HT1080 (cell line): ENCODE measurements around the gene STK4. TPM values are rescaled to one million over a fixed set of nuclear protein-coding genes. Genes with fewer than 3 reads are reported as not detected.
A peak's percentile ranks its signal among the peaks of the same experiment; 100 is the strongest.
"Not testable (repeated sequence)": the region's sequence is repeated elsewhere in the genome, so short reads cannot be mapped to it uniquely, and the experiment has no call there.

ENCODE experiments used
- DNase-seq: peaks from one replicate; pipeline ENCODE4 v3.0.0-alpha.2; 2015; ENCODE audit warnings: low read depth
- total RNA-seq: library from RNA; depleted of rRNA; stranded (reverse); fragments of >200 nt; shearing (Covaris generic); gene quantifications from 2 replicates; pipeline ENCODE4 v1.2.3, GENCODE V29; 2014

The STK4 gene
- total RNA-seq, 1 experiment from 2014 or later: 25.8 TPM

DNA sequence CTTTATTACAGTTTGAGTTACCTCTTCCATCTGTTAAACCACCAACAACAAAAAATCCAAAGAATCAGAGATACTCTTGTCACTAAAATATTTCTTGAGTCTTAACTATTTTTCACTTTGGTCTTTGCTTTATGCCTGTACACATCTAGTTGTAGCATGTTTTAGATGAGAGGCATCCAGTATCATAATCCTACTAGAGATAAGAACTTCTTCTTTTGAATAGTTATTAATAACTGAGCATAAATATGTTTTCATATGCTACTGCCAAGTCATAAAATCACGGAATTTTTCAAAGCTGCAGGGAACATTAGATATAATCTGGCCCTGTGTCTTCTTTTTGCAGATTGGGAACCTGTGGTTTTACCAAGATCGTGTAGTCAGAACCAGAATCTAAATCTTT is 55.3 kb downstream of the STK4 start:
- no peak for DNase-seq

DNA sequence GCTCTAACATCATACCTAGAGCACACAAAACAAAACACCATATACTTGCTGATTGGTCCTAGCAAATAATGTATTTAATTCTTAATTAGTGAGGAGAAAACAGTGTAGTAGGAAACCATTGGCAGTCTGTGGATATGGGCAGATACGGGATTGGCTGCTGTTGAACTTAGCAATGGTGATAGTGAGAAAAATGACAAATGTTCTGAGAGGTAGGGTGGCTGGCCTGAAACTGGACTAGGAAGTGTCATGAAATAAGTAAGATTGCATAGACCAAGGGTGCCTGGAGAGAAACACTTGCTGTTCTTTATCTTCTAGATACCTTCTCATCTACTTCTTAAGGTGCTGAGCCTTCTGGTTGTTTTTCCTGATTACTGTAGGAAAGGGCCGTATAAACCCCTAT is 56.8 kb downstream of the STK4 start:
- DNase-seq: not testable (repeated sequence)

DNA sequence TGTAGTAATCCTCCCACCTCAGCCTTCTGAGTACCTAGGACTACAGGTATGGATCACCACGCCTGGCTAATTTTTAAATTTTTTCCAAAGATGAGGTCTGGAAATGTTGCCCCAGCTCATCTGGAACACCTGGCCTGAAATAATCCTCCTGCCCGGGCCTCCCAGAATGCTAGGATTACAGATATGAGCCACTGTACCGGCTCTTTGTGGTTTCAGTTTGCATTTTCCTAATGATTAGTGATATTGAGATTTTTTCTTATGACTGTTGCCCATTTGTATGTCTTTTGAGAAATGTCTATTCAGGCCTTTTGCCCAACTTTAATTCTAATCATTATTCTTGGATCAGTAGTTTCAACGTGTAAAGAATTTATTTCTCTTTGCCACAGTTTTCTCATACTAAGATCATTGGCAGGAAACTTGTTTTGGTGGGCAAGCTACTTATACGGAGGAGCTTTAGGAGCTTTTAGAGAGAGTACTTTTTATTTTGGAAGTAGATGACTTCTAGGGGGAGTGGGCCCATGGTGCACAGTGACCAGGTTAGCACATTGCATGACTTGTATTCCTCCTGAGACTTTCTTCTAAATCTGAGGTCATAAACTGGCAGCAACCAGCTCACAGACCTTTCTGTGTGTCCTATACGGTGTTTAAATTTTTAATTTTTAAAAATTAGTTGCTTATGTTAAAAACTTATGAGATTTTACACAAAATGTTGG is 62.3 kb downstream of the STK4 start:
- no peak for DNase-seq

DNA sequence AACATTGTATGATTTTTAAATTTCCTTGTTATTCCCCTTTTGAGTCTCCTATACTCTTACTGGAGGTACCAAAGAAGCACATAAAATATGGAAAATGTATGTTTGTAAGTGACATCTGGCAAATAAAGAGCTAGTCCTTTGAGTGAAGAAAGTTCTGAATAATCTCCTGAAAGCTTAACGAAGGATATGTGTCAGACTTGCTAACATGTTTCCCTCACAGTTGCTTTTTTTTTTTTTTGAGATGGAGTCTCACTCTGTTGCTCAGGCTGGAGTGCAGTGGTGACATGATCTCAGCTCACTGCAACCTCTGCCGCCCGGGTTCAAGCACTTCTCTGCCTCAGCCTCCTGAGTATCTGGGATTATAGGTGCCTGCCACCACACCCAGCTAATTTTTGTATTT is 63.6 kb downstream of the STK4 start:
- no peak for DNase-seq

DNA sequence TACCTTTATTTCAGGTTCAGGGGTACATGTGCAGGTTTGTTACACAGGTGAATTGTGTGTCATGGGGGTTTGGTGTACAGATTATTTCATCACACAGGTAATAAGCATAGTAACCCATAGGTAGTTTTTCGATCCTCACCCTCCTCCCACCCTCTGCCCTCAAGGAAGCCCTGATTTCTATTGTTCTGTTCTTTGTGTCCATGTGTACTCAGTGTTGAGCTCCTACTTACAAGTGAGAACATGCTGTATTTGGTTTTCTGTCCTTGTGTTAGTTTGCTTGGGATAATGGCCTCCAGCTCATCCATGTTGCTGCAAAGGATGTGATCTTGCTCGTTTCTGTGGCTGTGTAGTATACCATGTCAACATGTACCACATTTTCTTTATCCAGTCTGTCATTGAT is 66.0 kb downstream of the STK4 start:
- no peak for DNase-seq

DNA sequence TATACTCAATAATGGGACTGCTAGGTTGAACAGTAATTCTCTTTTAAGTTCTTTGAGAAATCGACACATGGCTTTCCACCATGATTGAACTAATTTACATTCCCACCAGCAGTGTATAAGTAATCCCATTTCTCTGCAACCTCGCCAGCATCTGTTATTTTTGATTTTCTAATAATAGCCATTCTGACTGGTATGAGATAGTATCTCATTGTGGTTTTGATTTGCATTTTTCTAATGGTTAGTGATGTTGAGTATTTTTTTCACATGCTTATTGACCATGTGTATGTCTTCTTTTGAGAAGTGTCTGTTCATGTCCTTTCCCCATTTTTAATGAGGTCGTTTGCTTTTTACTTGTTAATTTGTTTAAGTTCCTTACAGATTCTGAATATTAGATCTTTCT is 66.5 kb downstream of the STK4 start:
- DNase-seq: no peak

DNA sequence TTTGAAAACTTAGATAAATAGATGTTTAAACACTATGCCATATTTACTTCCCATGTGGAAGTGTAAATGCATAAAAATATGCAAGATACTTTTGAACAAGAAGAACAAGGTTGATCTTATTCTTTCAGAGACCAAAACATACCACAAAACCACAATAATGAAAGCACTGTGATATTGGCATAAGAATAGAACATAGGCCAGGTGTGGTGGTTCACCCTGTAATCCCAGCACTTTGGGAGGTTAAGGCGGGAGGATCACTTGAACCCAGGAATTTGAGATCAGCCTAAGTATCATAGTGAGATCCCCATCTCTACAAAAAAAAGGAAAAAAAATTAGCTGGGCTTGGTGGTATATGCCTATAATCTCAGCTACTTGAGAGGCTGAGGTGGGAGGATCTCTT is 68.1 kb downstream of the STK4 start:
- no peak for DNase-seq

DNA sequence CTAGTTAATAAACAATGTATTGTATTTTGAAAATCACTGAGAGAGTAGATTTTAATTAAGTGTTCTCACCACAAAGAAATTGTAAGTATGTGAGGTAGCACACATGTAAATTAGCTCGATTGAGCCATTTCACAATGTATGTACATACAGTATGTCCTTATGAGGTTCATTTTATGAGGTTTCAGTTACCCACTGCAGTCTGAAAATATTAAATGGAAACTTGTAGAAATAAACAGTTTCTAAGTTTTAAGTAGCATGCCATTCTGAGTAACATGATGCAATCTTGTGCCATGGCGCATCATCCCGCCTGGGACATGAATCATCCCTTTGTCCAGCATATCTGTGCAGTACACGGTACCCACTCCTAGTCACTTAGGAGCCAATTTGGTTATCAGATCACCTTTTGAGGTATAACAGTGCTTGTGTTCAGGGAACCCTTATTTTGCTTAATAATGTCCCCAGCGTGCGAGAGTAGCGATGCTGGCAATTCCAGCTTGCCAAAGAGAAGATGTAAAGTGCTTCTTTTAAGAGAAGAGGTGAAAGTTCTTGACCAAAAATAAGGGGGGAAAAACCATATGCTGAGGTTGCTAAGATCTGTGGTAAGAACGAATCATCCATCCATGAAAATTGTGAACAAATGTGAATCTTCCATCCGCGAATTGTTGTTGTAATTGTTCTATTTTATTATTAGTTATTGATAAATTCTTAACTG is 69.9 kb downstream of the STK4 start:
- peak; percentile 64 for DNase-seq

DNA sequence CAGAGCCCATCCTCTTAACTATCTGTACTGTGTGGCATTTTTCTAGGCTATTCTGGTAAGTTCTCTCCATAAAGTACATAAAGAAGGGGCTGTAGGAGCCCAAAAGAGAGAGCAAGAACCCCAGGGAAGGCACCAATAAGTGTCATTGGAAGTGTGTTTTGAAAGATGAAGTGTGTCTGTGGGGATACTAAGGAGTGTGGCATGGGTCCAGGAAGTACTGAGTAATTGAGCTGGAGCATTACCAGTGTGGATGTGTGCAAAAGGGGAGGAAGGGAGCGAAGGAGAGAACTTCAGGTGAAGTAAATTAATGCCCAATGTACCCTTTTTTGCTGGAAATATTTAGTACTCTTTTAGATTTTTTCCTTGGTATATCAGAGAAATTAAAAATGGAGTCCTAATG is 70.7 kb downstream of the STK4 start:
- peak; percentile 37 for DNase-seq

DNA sequence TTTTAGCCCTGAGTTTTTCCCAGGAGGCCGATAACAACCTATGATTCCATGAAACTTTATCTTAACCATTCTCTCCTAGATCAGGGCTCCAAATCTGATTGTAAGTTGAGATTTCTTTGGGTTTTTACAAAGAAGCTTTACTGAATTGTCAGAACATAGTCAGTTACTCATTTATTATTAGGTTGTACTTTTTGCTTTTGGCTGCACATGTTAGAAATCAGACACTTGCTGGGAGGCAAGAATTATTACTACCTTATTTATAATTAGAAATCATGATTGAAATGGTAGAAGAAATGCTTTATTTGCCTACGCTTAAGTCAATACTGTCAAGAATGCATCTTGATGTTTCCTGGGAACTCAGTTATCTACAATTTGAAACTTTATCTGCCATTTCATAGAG is 71.3 kb downstream of the STK4 start:
- no peak for DNase-seq

DNA sequence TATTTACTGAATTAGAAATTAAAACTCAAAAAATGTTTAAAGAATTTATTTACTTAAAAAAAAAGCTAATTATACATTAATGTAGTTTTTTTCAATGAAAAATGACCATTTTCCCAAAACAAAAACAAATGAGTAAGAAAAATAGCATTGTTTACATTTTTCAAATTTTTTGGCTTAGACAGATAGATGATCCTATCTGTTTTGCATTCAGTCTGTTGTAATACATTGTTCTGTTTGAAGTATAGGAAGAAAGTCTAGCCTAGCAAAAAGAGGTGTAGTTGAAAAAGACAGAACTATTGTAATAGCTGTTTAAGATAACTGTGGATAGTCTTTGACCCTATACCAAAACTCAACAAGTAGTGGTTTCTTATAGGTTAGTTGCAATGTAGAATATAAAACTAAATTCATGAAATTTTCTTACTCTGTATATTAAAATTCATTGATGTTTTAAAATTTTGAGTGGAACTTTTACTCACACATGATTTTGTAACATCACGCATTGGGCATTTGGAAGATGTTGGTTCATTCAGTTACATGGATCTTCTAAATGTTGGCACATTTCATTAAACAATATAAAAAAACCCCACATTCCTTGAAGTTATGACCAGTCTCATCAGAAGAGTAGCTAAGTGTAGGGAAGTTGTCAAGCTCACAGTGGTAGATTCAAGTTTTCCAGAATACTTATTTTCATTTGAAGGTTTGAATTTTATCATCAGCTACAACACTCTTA is 72.6 kb downstream of the STK4 start:
- no peak for DNase-seq

DNA sequence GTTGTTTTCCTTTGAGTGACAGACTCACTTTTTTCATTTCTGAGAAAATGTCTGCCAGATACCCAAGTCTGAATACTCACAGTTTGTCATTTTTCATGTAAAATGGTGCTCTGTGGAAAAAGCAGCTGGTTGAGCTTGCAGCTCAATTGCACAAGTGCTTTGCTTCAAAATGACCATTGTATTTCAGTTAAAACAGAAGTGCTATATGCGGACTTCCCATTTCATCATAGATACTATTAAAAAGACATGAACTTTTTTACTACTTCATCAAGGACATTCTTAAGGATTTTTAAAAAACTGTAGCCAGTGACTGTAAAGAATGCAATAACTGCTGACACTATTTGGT is 73.1 kb downstream of the STK4 start:
- no peak for DNase-seq

DNA sequence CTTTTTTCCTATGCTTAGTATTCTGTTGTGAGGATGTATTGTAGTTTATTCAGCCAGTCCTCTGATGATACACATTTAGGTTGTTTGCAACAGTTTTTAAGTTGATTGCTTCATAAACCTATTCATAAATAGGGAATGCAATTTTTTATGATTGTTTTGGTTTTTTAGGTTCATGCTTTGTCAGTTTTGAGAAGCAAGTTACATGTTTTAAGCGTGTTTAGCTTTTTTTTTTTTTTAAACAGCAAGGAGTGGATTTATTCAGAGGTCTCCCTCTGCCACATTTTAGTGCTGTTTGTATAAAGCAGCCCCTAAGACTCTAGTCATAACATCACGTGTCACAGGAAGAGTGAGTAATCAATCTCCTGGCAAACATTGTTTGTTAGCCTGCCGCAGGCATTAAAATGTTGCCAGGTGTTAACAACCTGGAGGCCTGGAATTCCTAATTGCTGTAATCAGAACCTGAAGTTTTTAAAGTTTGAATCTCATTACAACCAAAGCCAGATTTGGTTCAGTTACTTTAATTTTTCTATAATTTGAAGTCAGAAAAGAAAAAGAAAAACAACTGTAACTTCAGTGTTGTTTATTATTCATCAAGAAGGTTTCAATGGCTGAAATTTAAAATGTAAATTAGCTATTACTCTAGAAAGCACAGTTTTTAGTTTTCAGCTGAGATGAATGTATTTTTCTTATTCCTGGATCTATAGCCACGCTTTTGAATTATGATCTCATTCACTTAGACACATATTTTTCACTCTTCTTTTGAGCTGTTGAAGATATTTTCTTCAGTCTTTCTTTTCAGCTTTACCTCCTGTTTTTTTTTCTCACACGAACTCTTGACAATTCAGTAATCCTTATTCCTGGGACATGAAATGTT is 75.4 kb downstream of the STK4 start:
- peak; percentile 78 for DNase-seq

DNA sequence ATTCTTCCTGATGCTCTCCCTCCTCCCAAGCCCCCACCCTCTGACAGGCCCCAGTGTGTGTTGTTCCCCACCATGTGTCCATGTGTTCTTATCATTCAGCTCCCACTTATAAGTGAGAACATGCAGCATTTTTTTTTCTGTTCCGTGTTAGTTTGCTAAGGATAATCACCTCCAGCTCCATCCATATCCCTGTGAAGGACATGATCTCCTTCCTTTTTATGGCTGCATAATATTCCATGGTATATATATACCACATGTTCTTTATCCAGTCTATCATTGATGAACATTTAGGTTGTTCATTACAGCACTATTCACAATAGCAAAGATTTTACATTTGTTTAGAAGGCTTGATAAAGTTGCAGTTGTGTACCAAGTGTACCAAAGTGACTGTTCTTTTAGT is 76.7 kb downstream of the STK4 start:
- no peak for DNase-seq

DNA sequence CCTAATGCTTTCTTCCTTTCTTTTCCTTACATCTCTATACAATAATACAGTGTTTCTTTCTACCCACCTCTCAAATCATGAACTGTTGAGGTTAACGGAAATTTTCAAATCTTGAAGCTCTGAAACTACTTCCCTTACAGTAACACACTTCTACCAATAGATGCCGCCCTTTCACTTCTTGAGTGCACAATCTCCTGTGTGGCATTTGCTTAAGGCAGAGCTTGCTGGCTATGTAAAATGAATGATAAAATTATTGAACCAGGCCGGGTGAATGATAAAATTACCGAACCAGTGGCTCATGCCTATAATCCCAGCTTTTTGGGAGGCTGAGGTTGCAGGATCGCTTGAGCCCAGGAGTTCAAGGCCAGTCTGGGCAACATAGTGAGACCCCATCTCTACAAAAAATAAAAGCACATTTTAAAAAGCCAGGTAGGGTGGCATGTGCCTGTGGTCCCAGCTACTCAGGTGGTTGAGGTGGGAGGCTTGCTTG is 77.8 kb downstream of the STK4 start:
- DNase-seq: peak; percentile 72

DNA sequence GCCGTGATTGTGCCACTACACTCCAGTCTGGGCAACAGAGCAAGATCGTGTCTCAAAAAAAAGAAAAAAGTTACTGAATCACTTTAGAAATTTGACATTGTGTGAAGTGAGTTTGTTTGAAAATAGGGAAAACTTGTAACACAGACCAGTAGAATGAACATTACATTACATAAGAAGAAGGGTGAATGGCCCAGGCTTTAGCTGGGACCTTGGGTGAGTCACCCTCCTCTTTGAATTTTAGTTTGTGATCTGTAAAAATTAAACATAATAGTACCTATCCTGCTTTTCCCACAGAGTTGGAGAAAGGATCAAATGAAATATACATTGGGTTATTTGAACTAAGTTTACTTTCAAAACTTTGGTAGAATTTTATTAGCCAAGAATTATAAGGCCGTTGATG is 78.3 kb downstream of the STK4 start:
- DNase-seq: no peak

DNA sequence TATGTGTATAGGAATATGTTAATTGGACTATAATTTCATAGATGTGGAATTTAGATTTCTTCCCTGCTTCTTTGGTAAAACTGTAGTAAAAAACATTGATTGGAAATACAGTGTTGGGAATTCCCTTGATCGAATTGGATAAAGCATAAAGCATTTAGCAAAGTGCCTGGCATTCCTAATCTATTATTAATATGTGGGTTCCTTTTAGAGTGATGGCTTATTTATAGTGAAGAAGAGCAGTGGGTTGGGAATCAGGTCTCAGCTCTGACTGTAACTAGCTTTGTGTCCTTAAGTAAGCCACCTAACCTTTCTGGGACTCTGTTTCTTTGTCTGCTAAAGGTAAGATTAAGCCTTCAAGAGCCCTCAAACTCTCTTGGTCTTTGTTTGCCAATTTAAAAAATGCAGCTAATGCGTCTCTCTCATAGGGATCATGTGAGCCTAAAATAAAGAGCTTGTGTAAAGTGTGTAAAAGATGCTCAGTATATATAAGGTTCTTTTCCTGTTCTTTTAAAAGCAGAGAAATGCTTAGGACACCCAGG is 81.3 kb downstream of the STK4 start:
- no peak for DNase-seq

DNA sequence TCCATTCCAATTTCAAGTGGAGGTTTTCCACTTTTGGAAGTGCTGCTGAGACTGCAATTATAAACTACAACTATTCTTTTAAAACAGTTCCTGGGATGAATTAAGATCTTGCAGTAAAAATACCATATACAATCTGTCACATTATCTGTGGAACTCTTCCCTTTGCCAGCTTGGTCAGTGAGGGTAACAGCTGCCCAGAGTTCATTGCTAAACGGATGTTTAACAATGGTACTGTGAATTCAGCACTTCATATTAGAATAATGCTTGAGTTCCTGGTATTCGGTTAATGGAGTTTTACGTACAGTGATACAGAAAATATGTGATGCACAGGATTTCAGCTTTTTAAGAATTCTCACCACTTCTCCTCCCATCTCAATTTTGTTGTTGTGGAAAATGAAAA is 83.1 kb downstream of the STK4 start:
- no peak for DNase-seq

DNA sequence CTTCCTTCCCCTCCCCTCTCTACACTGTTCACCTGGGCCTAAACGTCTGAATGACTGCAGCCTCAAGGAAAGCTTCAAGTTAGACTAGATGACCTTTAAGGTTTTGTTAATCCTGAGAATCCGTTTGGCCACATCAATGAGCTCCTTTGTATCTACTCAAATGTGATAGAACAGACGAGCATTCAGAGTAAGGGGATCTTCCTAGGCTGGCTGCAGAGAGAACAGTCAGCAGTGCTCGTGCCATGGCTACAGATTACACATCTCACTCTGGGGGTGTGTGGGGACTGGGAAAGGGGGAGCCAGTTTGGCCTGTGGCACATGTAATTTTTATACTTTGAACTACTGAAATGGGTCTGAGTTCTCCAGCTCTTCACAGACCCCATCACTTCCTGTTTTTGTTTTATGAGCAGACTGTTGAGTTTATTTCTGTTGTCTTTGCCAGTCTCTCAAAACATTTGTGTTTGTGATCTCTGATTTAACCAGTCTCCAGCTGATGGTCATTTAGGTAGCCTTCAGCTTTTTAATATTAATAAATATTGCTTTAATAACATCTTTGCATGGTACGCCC is 83.7 kb downstream of the STK4 start:
- no peak for DNase-seq

DNA sequence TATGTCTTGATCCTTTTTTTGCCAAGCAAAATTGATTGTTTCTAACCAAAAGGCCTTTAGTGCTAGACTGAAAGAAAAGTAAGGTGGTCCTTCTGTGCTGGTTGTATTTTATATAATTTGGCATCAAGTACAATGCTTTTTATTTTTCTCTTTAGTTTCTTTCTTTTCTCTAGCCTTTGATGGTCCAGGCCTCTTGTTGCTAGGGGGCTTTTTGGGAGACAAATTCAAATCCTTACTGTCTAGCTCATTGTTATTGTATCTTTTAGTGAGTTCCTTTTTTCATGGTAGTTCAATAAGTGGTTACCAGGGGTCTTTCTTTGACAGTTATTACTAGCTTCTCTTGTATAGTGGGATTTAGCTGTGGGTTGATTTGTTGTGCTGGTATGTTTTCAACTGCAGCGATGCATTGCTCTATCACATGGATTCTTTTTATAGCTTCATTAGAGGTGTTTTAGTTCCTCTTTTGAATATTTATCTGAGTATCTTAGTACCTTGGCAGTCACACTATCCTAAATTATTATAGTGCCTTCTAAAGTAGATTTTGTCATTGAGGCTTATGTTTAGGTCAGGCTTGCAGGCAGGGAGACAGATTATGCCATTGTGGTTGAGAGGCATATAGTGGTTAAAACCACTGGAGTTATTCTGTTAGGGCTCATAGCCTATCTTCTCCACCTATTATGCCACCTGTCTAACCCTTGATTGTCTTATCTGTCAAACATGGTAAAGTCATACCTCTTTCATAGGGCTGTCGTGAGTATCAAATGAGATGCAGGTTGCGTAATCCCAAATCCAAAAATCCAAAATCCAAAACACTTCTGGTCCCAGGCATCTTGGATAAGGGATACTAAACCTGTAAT is 85.1 kb downstream of the STK4 start:
- no peak for DNase-seq
